Measurements from ENCODE around the gene SMIM41.

SMIM41 gene

DNA sequence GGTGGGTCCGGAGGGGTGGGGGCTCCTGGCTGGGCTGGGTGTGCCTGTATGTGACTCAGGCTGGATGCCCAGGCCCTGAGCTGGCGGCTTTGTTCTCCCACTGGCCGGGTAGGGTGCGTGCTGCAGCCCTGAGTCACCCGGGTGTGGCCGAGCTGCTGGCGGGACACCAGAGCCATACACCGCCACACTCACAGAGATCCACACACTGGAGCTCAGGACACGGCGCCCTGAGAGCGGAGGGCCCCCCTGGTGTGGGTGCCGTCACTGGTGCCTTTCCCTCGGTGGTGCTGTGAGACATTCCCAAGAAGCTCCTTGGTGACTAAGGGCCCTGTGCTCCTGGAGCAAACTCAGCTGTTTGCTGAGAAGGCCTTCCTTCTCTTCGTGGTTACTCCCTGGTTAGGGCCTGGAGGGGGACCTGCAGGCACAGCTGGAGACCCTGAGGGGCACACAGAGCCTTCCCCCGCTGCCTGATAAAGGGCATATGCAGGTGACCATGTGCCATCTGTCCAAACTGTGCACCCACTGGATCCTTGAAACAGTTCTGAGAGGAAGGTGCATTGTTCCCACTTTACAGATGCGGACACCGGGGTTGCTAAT, 68.0 kb downstream of the SMIM41 start:
- DNase-seq, result peak; percentile 100

DNA sequence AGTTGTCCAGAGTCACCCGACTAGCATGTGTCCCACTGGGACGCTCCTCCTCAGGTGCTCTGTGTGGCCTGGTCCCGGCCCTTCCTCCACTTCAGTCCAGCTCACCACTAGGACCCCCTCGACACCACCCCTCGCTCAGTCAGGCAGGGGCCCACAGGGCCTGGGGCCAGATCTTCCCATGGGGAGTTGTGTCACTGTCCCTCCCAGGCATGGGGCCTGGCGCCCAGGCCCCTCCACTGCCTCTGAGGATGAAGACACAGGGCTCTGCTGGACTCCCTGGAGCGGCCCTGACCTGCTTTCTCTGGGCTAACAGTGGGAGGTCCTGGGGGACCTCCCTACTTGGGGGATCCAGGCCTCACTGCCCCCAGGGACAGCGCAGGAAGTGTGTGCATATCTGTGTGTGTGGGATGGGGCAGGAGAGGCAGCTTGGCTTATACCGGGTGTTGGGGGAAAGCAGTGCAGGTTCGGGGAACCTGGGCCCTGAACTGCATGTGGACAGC, 68.5 kb downstream of the SMIM41 start:
- DNase-seq, result peak; percentile 59

DNA sequence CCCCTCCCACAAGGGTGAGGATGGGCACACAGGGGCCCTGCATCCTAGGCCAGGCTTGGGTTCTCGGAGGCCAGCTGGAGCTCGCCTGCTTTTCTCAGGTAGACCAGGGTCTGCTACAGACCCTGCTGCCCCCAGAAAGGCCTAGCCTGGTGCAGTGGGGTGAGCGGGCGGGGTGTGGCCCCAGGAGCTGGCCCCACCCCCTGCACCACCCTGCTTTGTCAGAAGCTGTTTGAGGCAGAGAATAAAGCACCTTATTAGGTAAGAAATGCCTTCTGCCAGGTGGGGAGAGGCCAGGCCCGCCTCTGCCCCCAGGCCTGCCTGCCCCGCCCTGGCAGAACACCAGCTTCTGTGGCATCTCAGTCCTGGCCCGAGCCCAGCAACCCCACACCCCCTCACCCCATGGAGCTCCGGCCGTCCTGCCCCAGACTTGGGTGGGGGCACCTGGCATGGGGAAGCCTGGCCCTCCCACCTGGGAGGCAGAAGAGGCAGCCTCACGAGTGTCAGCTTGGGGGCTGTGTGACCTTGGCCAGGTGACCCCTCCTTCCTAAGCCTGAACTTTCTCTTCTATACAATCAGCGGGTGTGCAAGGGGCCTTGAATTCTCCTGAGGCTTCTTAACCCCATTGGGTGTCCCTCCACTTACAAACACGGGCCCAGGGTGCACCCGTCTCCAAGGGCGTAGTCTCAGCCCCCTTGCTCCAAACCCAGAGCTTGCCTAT, 69.1 kb downstream of the SMIM41 start:
- no peak for DNase-seq

DNA sequence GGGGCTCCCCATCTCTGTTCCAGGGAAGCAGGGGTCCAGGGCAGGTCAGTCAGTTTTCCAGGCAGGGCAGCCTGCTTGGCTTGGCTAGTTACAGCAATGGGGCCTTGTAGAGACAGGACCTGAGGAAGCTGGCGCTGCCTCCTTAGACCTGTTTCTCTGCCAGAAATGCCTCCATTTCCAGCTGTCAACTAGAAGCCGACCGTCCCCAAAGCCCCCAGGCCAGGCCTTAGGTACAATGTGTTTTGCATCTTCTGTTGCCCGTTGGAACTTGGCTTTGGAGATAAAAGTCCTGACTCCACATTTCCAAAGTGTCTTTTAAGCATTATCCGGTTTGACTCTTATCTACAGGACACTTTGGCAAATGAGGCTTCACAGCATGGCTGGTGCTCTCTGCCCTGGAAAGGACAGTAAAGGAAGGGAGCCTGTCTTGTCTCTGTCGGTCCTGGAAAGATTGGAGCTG, 69.7 kb downstream of the SMIM41 start:
- no peak for DNase-seq

DNA sequence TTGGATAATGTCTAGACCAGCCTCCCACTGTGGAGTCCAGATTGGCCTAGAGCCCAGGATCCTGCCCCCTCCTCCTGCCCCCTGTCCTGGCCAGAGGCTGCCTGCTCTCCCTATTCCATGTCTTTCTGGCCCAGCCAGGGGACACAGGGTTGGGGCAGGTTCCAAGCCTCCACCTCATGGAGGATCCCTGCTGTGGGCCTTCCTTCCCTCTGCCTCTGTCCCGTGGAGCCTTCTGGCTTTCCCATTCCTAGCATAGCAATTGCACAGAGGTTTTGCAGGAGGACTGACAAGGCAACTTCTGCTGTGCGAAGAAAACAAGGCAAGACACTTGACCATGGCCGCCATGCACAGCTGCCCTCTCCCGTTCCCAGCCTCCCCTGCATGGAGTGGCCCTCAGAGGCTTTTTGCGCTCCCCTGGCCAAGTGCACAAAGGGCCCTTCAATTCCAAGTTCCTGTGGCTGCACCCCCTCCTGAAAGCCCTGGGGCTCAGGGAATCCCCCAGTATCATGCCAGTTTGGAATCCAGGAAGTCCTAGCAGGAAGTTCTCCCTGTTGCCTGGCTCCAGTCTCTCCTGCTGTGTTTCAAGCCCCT, 70.2 kb downstream of the SMIM41 start:
- DNase-seq, result peak; percentile 45

DNA sequence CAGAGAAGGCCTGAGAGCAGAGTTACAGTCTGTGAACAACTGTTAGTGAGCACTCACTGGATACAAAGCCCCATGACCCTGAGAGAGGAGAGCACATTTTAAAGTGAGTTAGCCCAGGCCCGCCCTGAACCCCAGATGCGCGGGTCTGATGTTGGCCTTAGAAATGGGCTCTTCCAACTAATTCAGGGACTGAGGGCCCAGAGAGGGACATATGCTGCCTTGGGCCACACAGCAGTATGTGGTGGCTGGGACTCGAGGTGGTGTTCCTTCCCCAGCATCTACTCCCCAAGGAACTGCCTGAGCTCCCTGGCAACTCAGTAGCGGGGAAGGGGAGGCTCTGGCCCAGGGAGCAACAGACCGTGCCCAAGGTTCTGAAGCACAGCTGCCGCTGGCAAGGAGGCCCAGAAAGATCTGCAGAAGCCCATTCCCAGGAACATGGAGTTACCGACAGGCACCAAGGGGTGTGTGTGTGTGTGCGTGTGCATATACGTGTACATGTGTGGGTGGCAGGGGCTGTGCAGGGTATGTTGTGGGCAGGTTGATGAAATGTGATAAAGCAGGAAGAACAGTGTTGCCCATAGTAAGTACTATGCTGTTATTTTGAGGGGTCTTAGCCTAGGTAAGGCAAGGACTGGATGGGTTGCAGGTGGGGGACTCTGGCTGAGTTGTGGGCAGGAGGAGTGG, 71.8 kb downstream of the SMIM41 start:
- no peak for DNase-seq

DNA sequence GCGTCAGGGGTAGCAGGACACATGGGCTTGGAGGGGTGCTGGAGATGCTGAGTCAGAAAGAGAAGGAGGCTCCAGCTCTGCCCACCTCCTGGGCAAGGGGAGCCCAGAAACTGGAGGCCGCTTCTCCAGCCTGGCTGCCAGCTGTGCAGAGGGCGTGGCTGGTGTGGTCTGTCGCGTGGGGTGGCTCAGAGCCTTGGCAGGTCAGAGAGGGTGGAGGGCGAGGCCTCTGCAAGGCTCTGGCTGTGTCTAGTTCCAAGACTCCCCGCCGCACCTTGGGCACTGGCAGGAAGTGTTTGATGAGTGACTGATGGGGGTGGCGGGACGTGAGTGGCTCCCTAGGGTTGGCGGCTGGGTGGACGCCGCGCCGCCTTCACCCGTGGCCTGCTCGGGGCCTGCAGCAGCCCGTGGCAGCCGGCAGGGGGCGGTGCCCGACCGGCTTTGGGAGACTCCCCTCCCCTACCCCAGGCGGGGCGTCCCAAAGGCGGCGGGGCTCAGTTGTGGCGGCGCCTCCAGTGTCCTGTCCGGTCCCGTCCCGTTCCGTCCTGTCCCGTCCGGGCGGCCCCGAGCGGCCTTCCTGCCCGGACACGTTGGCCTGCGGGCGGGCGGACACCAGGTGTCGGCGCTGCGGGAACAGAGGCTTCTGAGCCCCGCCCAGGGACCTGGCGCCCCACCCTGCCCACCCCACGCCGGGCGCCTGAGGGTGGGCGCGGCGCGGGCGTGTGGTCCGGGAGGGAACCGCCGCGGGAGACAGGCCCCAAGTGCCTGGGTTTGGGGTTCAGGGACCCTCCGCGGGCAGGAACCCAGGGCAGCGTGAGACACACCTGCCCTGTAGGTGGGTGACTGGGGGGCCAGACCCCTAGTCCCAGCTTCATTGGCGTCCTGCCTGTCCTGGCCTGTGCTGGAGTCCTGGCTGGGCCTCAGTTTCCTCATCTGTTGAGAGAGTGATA, 72.6 kb downstream of the SMIM41 start:
- DNase-seq, result peak; percentile 67

GRCh38 chr12:52152905-52153317, 73.4 kb downstream of the SMIM41 start:
- DNase-seq, result no peak

DNA sequence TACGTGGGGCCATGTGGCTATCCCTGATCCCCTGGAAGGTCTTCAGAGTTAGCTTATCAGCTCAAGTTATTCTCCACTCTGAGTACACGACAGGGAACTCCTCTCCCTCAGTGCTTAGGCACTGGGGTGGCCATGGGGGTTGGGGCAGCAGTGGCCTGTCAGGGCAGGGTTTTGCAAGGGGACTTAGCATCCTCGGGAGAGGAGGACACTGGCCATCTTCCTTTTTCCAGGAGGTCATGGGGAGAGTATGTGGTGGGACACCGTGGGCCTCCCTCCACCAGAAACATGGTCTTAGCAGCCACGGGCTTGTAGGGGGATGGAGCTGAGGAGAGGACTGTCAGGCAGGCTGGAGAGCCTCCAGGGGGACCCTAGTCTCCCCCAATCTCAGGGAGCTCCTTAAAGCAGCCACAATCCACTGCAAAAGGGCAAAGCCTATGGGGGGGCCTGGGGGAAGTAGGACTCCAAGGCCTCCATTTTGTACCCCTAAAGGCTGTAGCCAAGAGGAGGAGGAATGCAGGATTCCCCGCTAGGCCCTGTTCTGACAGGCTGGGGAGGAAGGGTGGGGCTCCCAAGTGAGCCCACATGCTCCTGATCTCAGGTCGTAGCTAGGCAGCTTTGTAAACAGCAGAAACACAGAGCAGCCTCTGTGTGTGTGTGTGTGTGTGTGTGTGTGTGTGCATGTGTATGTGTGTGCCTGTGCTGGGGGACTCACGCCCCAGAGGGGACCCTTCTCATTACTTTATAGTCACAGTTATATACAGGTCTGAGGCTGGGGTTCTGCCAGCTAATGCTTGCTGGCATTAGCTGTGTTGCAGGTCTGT, 75.8 kb downstream of the SMIM41 start:
- peak; percentile 53 for DNase-seq

DNA sequence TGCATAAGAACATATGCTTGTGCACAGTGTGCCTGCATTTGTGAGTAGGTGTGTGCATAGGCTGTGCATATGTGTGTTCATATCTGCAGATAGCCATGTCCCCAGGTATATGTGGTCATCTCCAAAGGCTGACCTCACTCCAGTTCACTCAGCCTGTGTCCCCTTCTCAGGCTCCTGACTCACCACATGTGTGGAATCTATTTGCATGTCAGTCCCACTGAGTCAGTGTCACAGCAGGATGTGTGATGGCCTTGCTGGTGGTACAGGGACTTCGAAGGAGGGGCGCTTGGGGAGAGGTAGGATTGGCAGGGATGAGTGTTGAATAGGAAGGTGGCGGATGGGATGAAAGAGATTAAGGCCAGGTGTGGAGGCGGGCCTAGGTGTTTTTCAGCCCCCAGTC, 76.8 kb downstream of the SMIM41 start:
- peak; percentile 77 for DNase-seq

- DNase-seq, result peak; percentile 52
Observed at GRCh38 chr12:52156757-52157565, 77.5 kb downstream of the SMIM41 start.

DNA sequence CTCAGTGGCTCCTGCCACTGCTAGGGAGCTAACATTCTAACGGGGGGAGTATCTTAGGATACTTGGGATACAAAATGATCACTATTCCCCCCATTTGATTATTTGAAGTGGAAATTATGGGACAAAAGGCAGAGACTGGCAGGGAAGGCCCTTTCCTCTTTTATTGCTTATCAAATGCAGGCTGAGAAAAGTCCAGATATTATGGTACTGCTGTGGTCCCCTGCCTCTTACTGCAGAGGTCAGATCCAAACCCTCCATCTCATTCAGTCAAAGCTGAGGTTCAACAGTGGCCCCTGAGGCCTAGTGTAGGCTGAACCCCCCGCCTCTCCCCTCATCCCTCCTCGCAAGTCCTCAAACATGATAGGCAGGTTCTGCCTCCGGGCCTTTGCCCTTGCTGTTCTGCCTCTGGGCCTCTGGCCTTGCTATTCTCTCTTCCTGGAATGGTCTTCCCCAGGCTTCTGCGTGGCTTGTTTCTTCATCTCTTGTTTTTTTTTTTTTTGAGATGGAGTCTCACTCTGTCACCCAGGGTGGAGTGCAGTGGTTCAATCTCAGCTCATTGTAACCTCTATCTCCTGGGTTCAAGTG, 78.2 kb downstream of the SMIM41 start:
- DNase-seq, result no peak
